ENCODE measurements around the gene MACROD2. TPM values are rescaled to one million over a fixed set of nuclear protein-coding genes. Genes with fewer than 3 reads are reported as not detected.

The MACROD2 gene
- total and polyA plus RNA-seq, 2 experiments from 2014 or later: 2.8 to 4.3 TPM

DNA sequence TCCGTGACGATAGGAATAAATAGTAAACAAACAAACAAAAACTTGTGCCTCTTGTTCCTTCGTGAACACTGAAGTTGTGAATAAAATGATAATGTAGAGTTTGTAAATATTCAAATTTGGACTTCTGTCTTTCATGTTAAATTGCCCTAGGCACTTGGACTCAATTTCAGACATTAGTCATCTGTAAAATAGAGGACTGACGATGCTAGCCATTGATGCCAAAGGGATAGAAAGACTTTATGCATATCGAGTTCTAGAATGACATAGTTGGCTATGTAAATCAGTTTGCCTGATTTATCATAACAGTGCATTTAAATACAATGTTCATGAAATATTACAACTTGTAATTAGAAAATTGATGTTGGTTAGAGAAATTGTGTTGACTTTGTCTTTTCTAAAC is 388.0 kb downstream of the MACROD2 start (continued):
- no peak for TF ChIP-seq ZNF462 (CRISPR knock-in tag; IDR thresholded peaks at IDR 0.05)
- TF ChIP-seq POLR2AphosphoS5 (IDR thresholded peaks at IDR 0.05; ENCODE audit: low read depth): no peak
- no peak for TF ChIP-seq REST (IDR thresholded peaks at IDR 0.05; ENCODE audit: unreplicated experiment)
- no peak for TF ChIP-seq ZNF331 (CRISPR knock-in tag; IDR thresholded peaks at IDR 0.05; ENCODE audit: low read depth)

DNA sequence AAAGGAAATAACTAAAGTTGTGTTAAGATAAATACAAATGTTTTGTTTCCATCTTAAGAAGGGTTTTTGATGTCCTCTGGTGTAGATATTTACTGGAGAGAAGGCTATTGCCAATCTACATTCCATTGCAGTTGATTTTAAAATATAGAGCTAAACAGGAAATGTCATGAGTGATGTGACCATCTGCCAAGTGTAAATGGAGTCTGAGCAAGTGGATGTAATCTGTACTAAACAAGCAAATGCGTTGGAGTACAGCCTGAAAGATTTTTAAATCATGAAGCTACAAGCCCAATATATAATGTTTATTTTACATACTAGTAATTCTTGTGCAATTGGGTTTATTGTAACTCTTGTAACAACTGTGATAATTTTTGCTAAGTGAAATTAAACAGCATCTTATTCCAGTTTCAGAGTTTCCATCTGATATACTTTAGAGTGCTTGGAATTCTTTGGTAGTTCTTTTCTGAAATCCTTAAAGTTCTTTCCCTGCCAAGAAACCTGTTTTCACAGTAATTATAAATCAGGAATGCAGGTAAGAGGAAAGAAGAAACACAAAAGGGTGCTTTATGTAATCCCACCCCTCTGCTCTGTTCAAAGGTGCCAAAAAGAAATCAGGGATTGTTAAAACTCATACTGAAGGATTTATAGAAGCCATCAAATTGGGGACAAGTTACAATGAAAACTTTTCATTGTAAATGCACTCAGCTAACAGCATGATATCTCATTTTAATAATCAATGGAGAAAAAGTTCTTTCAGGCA is 389.3 kb downstream of the MACROD2 start:
- Histone ChIP-seq H4K20me1 (replicated peaks; ENCODE audit: insufficient read depth) (no peaks in the 10 kb centered on the region), H3K9me2 (ENCODE audit: insufficient read depth) (no peaks in the 10 kb centered on the region), H3K79me2 (replicated peaks; ENCODE audit: insufficient read depth) (no peaks in the 10 kb centered on the region), H3K4me2 (no peak overlapping the region; the same call in 1 of the 2 replicates), H3F3A (replicated peaks; ENCODE audit: low read depth) (no peaks in the 10 kb centered on the region), H3K36me3 (ENCODE audit: insufficient read depth) (no peaks in the 10 kb centered on the region), H3K4me3 (no peak overlapping the region), H3K27ac (ENCODE audit: low read depth) (no peak overlapping the region), H2AFZ (no peak overlapping the region), H3K4me1 (ENCODE audit: insufficient read depth) (no peaks in the 10 kb centered on the region), H3K27me3 (ENCODE audit: insufficient read depth) (no peaks in the 10 kb centered on the region)
- no peaks in the 10 kb centered on the region for H3K36me3 Mint-ChIP-seq (ENCODE audit: low read depth)
- no peaks in the 10 kb centered on the region for H3K27me3 Mint-ChIP-seq (ENCODE audit: insufficient read depth, low read depth, poor library complexity)
- no peak overlapping the region for H3K4me3 Mint-ChIP-seq
- H3K9me3 Mint-ChIP-seq: peaks cover 3% of the 10 kb centered on the region; the same call in 1 of the 3 replicates
- ATAC-seq (no peak), DNase-seq (ENCODE audit: low spot score) (no peak)
- H3K27ac Mint-ChIP-seq: no peak overlapping the region
- H3K4me1 Mint-ChIP-seq: peaks cover 14% of the 10 kb centered on the region; the same call in 2 of the 3 replicates
- TF ChIP-seq EZH2 (IDR thresholded peaks at IDR 0.05; ENCODE audit: low read depth, unreplicated experiment) (no peak), STAT1 (IDR thresholded peaks at IDR 0.05; ENCODE audit: unreplicated experiment) (no peak), ZNF331 (CRISPR knock-in tag; IDR thresholded peaks at IDR 0.05; ENCODE audit: low read depth) (no peak), POLR2AphosphoS5 (IDR thresholded peaks at IDR 0.05; ENCODE audit: low read depth) (no peak), ETS1 (IDR thresholded peaks at IDR 0.05) (no peak), NANOG (IDR thresholded peaks at IDR 0.05; ENCODE audit: borderline replicate concordance) (no peak), CREB1 (CRISPR knock-in tag; IDR thresholded peaks at IDR 0.05; ENCODE audit: low read depth) (no peak)
- TF ChIP-seq, protein P1, sequence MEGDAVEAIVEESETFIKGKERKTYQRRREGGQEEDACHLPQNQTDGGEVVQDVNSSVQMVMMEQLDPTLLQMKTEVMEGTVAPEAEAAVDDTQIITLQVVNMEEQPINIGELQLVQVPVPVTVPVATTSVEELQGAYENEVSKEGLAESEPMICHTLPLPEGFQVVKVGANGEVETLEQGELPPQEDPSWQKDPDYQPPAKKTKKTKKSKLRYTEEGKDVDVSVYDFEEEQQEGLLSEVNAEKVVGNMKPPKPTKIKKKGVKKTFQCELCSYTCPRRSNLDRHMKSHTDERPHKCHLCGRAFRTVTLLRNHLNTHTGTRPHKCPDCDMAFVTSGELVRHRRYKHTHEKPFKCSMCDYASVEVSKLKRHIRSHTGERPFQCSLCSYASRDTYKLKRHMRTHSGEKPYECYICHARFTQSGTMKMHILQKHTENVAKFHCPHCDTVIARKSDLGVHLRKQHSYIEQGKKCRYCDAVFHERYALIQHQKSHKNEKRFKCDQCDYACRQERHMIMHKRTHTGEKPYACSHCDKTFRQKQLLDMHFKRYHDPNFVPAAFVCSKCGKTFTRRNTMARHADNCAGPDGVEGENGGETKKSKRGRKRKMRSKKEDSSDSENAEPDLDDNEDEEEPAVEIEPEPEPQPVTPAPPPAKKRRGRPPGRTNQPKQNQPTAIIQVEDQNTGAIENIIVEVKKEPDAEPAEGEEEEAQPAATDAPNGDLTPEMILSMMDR (conservative IDR thresholded peaks at IDR 0.05; ENCODE audit: low read depth in 2 of 2): no peak

All from GM23338 (cell line).